Fibroblast of the aortic adventitia (primary cell): ENCODE data around the gene FDXR. TPM values are rescaled to one million over a fixed set of nuclear protein-coding genes. Genes with fewer than 3 reads are reported as not detected.

Experiments used
- DNase-seq: peaks from one replicate; pipeline ENCODE4 v3.0.0-alpha.2; 2010; ENCODE audit warnings: low read depth
- H3K4me3 ChIP-seq: 2 replicates; pipeline ENCODE4 v1.5.1; 2011; ENCODE audit warnings: low read depth, mild to moderate bottlenecking, control low read depth, low read length, moderate library complexity
- total RNA-seq: library from RNA; depleted of rRNA; stranded (reverse); fragments of >200 nt; gene quantifications from 2 replicates; pipeline ENCODE4 v1.2.3, GENCODE V29; 2012; ENCODE audit warnings: low replicate concordance
- TF ChIP-seq, protein P1 (sequence below): IDR thresholded peaks from 2 replicates; pipeline ENCODE4 v1.5.1; 2011; ENCODE audit warnings: mild to moderate bottlenecking, low read length, control low read depth, inconsistent platforms; ENCODE audit not compliant: insufficient read depth

FDXR gene
- total RNA-seq, 1 donor = 14.7 TPM

DNA sequence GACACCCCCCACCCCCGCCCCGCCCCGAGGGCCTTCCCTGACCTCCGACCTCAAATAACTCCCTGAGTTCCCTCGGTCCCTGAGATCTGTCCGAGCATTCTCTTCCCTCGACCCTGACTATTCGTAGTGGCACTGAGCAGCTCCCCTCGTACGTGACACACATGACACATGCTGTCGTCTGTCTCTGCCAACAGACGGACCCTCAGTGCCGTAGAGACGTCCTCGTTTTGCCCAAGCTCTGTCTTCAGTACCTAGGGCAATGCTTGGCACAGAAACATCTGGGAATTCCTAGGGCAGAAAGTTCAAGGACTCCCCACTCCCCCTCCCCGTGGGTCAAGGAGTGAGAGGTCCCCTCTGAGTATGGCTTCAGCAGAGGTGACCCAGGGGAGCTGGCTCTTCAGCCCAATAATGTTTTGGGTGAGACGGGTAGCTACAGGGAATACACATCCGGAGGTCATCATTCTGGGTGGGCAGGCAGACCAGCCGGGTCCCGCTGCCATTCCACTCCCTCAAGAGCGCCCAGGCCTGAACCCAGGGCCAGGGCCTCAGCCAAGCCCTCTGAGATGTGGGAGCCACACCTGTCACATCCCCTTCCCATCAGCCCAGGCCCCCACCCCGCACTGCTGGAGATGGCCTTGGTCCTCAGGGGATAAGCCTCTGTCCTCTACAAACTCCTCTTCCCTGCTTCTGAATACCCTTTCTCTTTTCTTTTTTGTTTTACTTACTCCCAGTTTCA is 21.3 kb upstream of the FDXR start:
- no peak for DNase-seq
- no peak overlapping the region for H3K4me3 ChIP-seq
- TF ChIP-seq, protein P1, sequence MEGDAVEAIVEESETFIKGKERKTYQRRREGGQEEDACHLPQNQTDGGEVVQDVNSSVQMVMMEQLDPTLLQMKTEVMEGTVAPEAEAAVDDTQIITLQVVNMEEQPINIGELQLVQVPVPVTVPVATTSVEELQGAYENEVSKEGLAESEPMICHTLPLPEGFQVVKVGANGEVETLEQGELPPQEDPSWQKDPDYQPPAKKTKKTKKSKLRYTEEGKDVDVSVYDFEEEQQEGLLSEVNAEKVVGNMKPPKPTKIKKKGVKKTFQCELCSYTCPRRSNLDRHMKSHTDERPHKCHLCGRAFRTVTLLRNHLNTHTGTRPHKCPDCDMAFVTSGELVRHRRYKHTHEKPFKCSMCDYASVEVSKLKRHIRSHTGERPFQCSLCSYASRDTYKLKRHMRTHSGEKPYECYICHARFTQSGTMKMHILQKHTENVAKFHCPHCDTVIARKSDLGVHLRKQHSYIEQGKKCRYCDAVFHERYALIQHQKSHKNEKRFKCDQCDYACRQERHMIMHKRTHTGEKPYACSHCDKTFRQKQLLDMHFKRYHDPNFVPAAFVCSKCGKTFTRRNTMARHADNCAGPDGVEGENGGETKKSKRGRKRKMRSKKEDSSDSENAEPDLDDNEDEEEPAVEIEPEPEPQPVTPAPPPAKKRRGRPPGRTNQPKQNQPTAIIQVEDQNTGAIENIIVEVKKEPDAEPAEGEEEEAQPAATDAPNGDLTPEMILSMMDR = no peak

DNA sequence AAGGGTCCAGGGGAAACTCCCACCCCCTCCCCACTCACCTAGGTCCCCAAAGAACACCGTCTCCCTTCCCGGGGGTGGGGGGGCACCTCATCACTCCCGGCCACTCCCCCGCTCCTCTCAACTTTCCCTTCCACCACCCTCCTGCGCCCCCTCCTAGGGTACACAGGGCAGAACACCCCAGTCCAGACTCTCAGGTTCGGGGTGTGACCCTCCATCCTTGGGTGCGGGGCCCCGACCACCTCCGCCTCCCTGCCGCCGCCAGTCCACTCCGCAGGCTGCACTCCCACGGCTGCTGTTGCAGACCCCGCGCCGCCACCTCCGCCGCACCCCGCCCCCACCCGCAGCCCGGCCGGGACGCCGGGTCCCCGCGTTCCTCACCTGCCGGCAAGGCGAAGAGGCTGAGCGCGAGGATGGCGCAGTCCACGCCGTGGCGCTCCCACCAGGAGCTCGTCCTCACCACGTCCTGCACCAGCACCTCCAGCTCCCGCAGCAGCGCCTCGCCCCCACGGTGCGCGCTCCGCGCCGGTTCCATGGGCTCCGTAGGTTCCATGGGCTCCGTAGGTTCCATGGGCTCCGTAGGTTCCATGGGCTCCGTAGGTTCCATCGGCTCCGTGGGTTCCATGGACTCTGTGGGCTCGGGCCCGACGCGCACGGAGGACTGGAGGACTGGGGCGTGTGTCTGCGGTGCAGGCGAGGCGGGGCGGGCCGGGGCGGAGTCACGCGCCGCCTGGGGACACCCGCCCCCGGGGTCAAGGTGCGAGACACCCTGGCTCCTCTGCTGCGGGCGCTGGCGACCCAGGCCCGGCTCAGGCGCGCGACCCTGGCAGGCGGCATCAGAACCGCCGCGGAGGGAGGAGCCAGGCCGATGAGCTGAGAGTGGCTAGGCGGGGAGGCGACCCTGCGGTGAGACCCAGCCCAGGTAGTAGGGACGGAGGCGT is 20.4 kb upstream of the FDXR start, which contains the start of gene FADS6:
Gene FADS6 (minus strand): TSS at position 660 of the 938 bp plus-strand sequence. CDS start 38 bp downstream, at position 622.
- H3K4me3 ChIP-seq = no peak within 1 kb of the TSS
- TF ChIP-seq, protein P1 = no peak
- no peak for DNase-seq

DNA sequence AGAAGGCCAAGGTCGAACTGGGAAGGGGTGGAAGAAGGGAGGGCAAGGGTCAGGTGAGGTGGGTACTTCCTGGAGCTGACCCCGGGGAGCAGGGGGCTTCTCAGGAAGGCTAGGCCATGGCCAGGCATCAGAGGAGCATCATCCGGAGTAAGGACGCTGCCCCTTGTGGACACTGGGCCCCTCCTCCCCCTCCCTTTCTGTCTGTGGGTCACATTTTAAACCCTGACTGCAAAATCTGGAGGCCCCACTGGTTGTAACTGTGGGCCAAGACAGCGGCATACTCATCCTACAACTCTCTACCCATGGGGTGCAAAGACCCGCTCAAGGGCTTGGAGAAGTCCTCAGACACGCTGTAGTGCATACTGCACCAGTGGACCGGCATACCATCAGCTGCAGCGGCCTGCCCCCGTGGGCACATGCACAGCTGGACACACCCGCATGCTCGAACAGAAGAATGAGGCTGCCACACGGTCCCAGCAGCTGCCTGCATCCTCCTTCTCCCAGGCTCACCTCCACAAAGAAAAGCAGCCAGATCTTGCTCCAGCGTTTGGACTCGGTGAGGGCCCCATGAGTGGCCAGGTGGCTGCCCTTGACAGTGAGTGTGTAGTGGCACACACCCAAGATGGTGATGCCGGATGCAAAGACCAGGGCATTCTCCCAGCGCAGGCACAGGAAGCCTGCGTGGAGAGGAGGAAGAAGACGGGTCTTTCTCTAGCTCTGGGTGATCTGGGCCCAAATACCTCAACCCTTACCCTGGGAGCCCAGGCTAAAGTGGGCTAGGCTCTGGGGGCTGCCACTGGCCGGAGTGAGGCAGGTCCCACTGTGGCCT is 19.4 kb upstream of the FDXR start:
- DNase-seq = no peak
- TF ChIP-seq, protein P1 = no peak
- no peak overlapping the region for H3K4me3 ChIP-seq

DNA sequence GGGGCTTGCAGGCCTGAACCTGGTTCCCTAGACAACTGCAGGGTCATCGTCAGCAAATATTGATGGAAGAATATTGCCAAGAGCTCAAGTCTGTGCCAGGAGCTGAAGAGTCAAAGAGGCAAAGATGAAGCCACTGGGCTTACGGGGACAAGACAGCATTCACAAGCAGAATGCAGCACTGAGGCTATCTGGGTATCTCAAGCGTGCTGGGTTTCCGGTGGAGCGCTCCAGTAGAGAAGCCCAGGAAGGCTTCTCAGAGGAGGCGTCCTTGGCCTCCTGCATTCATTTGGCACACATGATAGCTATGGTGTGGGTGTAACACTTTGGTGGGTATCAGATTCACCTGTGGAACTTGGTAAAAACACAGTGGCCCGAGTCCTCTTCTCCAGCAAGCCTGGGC is 17.8 kb upstream of the FDXR start:
- no peak for DNase-seq

DNA sequence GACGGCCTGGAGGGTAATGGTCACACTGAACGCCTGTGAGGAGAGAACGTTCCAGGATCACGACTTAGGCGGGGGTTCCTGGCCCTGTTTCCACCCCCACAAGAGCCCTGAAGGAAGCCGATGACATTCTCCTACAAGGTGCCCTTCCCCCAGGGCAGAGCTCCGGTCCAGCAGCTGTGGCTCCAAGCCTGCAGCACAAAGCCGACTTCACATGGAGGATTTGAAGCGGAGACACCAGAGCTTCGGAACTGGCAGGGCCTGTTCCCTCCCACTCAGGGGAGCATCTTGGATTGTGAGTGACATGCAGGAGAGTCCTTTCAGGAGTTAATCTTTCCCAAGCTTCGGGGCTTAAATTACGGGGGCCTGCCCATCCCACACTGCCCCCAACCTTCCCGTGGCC is 15.7 kb upstream of the FDXR start:
- H3K4me3 ChIP-seq = no peak overlapping the region
- DNase-seq = no peak
- TF ChIP-seq, protein P1 = no peak

More for the DNA sequence above, 17.8 kb upstream of the FDXR start:
- H3K4me3 ChIP-seq = no peak overlapping the region
- TF ChIP-seq, protein P1 = no peak

DNA sequence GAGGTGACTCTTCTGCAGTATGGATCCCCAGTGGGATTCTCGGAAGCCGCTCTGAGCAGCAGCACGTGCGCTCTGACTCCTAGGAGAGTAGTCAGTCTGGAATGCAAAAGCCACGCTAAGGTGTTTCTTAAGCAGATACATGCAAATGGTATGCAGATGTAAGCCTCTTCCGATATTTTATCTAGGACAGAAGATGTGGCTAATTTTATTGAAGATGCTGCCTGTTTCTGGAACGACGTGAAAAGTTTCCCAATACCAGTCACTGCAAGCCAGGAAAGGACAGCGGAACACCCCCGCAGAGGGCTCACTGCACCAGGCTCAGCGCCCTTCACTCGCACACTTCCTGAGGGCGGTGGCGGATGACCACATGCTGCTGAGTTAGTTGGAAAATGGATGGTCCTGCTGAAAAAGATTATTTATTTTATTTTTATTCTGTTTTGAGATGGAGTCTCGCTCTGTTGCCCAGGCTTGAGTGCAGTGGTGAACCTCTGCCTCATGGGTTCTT is 10.5 kb upstream of the FDXR start:
- no peak overlapping the region for H3K4me3 ChIP-seq
- DNase-seq = no peak
- TF ChIP-seq, protein P1 = no peak
